Measurements from ENCODE around the gene KCTD19.

KCTD19 gene

GRCh38 chr16:67248401-67249177, 78.0 kb downstream of the KCTD19 start, which contains the start of gene SLC9A5:
Gene SLC9A5 (plus strand): TSS chr16:67248979. CDS start chr16:67249015, 36 bp downstream.
- Histone ChIP-seq H3K36me3 (replicated peaks; ENCODE audit: insufficient read depth, low read length) (no peaks in the 10 kb centered on the region), H3K9ac (ENCODE audit: low read length) (peak within 1 kb of the TSS; percentile 62), H3K4me3 (ENCODE audit: low read length) (peak within 1 kb of the TSS; percentile 93), H3K4me1 (ENCODE audit: low read length) (peaks cover 32% of the 10 kb centered on the region), H3K27ac (ENCODE audit: low read length) (no peak within 1 kb of the TSS; the same call in 1 of the 2 replicates), H3K27me3 (replicated peaks; ENCODE audit: insufficient read depth, low read length) (peaks cover 18% of the 10 kb centered on the region), H3K4me2 (ENCODE audit: low read depth, low read length) (peak within 1 kb of the TSS; percentile 79), H3K9me2 (replicated peaks; ENCODE audit: insufficient read depth, low read length) (no peaks in the 10 kb centered on the region), H2AFZ (ENCODE audit: low read length) (peak within 1 kb of the TSS; percentile 94), H3F3A (ENCODE audit: insufficient read depth, low read length) (peaks cover 44% of the 10 kb centered on the region), H4K20me1 (ENCODE audit: insufficient read depth, low read length) (no peaks in the 10 kb centered on the region), H3K9me3 (replicated peaks; ENCODE audit: insufficient read depth, low read length) (no peaks in the 10 kb centered on the region), H3K79me2 (ENCODE audit: low read length) (peaks cover 22% of the 10 kb centered on the region)
- TF ChIP-seq CTCF (IDR thresholded peaks at IDR 0.05; ENCODE audit: low read length) (no peak), EZH2phosphoT487 (IDR thresholded peaks at IDR 0.05; ENCODE audit: low read length) (no peak), EZH2 (optimal IDR thresholded peaks at IDR 0.05; ENCODE audit: low read depth, low read length) (no peak)
- DNase-seq, result no peak

- H3K9ac ChIP-seq (ENCODE audit: low read length), result peak overlapping the region; percentile 62; the same call in 1 of the 2 replicates
- no peaks in the 10 kb centered on the region for H3K9me2 ChIP-seq (replicated peaks; ENCODE audit: insufficient read depth, low read length)
- peaks cover 36% of the 10 kb centered on the region for H3K4me1 ChIP-seq (ENCODE audit: low read length)
- no peaks in the 10 kb centered on the region for H3K9me3 ChIP-seq (replicated peaks; ENCODE audit: insufficient read depth, low read length)
- peak overlapping the region; percentile 94 for H2AFZ ChIP-seq (ENCODE audit: low read length)
- H4K20me1 ChIP-seq (ENCODE audit: insufficient read depth, low read length), result no peaks in the 10 kb centered on the region
- H3K79me2 ChIP-seq (ENCODE audit: low read length), result peaks cover 28% of the 10 kb centered on the region
- TF ChIP-seq EZH2 (optimal IDR thresholded peaks at IDR 0.05; ENCODE audit: low read depth, low read length) (no peak), CTCF (IDR thresholded peaks at IDR 0.05; ENCODE audit: low read length) (no peak), EZH2phosphoT487 (IDR thresholded peaks at IDR 0.05; ENCODE audit: low read length) (no peak)
- peaks cover 44% of the 10 kb centered on the region for H3F3A ChIP-seq (ENCODE audit: insufficient read depth, low read length)
- H3K27me3 ChIP-seq (replicated peaks; ENCODE audit: insufficient read depth, low read length), result peaks cover 18% of the 10 kb centered on the region
- H3K27ac ChIP-seq (ENCODE audit: low read length), result no peak overlapping the region
- peak; percentile 10 for DNase-seq
- H3K4me3 ChIP-seq (ENCODE audit: low read length), result peak overlapping the region; percentile 93
- H3K36me3 ChIP-seq (replicated peaks; ENCODE audit: insufficient read depth, low read length), result no peaks in the 10 kb centered on the region
- H3K4me2 ChIP-seq (ENCODE audit: low read depth, low read length), result peak overlapping the region; percentile 79
Measured at GRCh38 chr16:67248073-67248400, 78.5 kb downstream of the KCTD19 start.

- Histone ChIP-seq H3K9me2 (replicated peaks; ENCODE audit: insufficient read depth, low read length) (no peaks in the 10 kb centered on the region), H2AFZ (ENCODE audit: low read length) (peak within 1 kb of the TSS; percentile 94), H3K27me3 (replicated peaks; ENCODE audit: insufficient read depth, low read length) (peaks cover 18% of the 10 kb centered on the region), H3K27ac (ENCODE audit: low read length) (peak within 1 kb of the TSS; percentile 85), H3K9me3 (replicated peaks; ENCODE audit: insufficient read depth, low read length) (no peaks in the 10 kb centered on the region), H3K36me3 (replicated peaks; ENCODE audit: insufficient read depth, low read length) (no peaks in the 10 kb centered on the region), H3K9ac (ENCODE audit: low read length) (peak within 1 kb of the TSS; percentile 80), H4K20me1 (ENCODE audit: insufficient read depth, low read length) (no peaks in the 10 kb centered on the region), H3K4me1 (ENCODE audit: low read length) (peaks cover 36% of the 10 kb centered on the region), H3K4me3 (ENCODE audit: low read length) (peak within 1 kb of the TSS; percentile 93), H3F3A (ENCODE audit: insufficient read depth, low read length) (peaks cover 44% of the 10 kb centered on the region), H3K79me2 (ENCODE audit: low read length) (peaks cover 32% of the 10 kb centered on the region), H3K4me2 (ENCODE audit: low read depth, low read length) (peak within 1 kb of the TSS; percentile 79)
- peak; percentile 98 for DNase-seq
- TF ChIP-seq CTCF (IDR thresholded peaks at IDR 0.05; ENCODE audit: low read length) (no peak), EZH2phosphoT487 (IDR thresholded peaks at IDR 0.05; ENCODE audit: low read length) (no peak), EZH2 (optimal IDR thresholded peaks at IDR 0.05; ENCODE audit: low read depth, low read length) (no peak)
Measured at GRCh38 chr16:67247192-67248072, 79.1 kb downstream of the KCTD19 start, which contains the start of gene FHOD1. Gene FHOD1 (minus strand): TSS chr16:67247481. CDS start chr16:67247410, 71 bp downstream.

Data from MM.1S (cell line).